ENCODE data around the gene NAXE.
"Not testable (repeated sequence)": the region's sequence is repeated elsewhere in the genome, so short reads cannot be mapped to it uniquely, and the experiment has no call there.

Gene NAXE

GRCh38 chr1:156594190-156594589 is 2.6 kb downstream of the NAXE start:
- DNase-seq: no peak

DNA sequence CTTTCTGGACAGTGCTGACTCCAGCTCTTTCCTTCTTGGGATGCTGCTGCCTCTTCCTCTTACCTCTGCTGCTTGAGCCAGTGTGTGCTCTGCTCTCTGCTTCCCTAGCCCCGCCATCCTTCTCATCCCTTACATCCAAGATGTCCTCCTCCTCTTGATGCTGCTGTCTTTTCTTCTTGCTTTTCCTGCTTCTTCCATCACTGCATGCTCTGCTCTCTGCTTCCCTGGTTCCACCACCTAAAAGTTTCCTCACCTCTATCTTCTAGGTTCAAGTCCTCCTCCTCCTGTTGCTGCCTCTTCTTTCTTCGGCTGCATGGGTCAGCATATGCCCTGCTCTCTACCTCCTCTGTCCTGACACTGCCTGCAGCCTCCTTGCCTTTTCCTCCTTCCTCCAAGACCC is 3.4 kb downstream of the NAXE start:
- no peak for DNase-seq

- DNase-seq: no peak
Observed at GRCh38 chr1:156596426-156596825, 4.8 kb downstream of the NAXE start.

DNA sequence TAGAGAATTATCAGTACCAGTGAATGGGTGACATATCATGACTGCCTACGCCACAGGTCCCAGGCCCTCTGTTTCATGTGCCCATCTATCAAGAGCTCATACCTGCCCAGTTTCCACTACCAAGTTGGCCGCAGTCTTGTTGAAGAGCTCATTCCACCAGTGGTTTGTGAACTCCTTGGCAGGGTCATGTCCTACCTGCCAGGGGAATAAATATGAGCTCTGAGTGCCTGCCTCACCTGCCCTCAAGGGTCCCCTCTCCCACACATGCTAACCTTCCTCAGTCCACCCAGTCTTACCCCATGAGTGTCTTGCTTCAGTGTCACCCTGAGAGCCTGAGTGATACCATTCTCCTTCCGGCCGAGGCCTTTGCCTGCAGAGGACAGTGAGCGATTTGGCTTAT is 6.5 kb downstream of the NAXE start:
- DNase-seq: no peak

- no peak for DNase-seq
Observed at GRCh38 chr1:156598731-156599432, 7.3 kb downstream of the NAXE start.

- peak; percentile 87 for DNase-seq
Observed at GRCh38 chr1:156599811-156600210, 8.2 kb downstream of the NAXE start.

DNA sequence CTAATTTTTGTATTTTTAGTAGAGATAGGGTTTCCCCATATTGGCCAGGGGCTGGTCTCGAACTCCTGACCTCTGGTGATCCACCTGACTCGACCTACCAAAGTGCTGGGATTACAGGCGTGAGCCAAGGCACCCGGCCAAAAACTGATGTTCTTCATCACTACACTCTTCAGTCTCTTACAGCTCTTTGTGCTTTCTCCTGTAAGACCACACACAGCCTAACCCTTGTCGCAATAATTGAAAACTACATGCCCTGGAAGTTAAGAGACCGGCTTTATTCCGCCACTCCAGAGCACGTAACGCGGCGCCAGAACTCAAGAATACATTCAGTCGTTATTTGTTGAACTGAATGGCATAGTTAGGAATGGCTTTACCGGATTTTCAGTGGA is 9.2 kb downstream of the NAXE start:
- peak; percentile 61 for DNase-seq

DNA sequence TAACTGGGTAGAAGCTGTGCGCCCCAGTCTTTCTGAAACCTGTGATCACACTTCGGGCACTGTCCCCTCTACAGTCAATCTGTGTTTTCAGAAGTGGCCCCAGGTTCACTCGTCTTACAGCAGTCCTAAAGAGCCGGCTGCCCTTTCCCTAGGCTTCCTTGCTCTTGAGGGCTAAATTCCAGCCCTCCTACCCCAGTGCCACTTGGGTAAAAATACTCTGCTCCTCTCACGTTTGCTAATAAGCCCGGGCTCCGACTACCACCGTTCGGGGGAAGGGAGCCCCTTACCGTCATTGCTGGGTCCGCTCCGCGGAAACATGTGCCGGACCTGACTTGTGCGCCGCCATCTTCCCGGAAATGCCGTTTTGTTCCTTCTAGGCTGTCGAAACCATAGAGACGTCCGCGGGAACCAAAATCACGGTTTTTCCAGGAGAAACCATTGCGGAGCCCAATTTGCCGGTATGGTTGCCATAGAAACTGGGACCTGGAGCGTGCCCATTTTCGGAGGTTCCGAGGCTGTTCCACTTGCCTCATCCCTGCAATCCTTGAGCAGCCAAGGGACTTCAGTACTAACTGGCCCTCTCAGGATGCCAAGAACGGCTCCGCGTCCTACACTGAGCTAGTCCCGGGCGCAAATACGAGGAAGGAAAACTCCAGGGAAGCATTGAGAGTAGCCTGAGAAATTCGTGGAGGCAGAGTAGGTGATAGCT is 9.7 kb downstream of the NAXE start, which contains the start of gene GPATCH4:
GPATCH4 (minus strand) TSS at position 358 of the 709 bp plus-strand sequence.
- DNase-seq: peak; percentile 92

DNA sequence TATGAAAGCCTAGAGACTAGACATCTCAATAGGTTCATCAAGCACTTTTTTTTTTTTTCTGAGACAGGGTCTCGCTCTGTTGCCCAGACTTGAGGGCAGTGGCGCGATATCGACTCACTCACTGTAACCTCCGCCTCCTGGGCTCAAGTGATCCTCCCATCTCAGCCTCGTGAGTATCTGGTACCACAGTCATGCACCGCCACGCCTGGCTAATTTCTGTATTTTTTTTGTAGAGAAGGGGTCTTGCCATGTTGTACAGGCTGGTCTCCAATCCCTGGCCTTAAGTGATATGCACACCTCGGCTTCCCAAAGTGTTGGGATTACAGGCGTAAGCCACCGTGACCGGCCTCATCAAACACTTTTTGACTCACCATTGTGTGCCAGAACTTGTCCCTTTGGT is 10.3 kb downstream of the NAXE start:
- DNase-seq: no peak

DNA sequence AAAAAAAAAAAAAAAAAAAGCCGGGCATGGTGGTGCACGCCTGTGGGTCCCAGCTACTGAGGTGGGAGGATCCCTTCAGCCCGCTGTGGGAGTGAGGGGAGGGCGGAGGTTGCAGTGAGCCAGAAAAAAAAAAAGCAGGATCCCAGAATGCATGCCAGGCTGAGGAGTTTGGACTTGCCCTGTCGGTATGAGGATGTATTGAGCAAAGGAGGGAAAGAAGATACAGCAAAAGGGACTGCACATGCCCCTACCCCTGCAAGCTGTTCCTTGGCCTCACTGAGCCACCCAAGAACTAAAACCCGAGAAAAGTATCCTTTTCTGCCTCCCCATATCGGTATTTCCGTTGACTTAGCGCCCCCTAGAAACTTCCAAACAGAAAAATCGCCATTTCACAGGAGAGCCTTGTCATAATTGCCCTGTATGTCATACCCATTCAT is 11.0 kb downstream of the NAXE start:
- peak; percentile 82 for DNase-seq

- DNase-seq: not testable (repeated sequence)
Observed at GRCh38 chr1:156607344-156607743, 15.8 kb downstream of the NAXE start.

- DNase-seq: peak; percentile 92
Observed at GRCh38 chr1:156608036-156608674, 16.6 kb downstream of the NAXE start.

GRCh38 chr1:156608981-156609380 is 17.4 kb downstream of the NAXE start:
- DNase-seq: peak; percentile 69

GRCh38 chr1:156610072-156610471 is 18.5 kb downstream of the NAXE start:
- not testable (repeated sequence) for DNase-seq

DNA sequence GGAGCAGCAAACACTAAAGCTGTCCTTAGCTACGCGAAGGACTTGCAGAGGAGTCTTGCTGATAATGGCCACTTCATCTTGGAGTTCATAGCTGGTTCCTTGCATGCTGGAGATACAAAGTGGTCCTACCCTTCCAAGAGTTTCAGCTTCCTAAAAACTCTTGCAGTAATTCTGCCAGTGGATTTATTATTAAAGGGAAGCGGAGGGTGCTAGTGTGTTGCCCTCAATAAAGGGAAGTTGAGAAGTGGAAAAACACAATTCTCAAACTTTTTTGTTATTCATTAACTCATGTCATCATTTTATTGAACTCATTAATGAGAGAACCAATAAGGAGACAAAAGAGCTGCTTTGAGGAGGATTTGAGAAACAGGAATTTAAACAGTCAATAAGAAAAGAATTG is 21.1 kb downstream of the NAXE start:
- no peak for DNase-seq

DNA sequence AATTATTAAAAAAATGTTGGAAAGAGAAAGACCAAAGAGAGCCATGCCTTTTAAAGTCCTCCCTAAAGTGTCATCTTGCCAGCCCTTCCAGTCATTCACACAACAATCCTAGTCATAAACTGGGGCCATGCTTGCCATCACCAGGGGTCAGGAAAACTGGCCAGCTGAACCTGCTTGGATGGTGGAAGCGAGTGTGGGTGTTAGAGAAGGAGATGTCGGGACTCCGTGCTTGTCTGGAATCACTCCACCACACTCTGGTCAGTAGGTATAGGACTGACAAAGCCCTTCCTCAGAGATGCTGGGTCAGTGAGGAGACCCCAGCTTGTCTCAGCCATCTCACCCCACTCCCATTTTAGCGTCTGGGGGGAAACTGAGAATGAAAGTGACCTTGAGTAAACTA is 24.4 kb downstream of the NAXE start:
- no peak for DNase-seq

- peak; percentile 72 for DNase-seq
Observed at GRCh38 chr1:156616463-156616862, 24.9 kb downstream of the NAXE start.

DNA sequence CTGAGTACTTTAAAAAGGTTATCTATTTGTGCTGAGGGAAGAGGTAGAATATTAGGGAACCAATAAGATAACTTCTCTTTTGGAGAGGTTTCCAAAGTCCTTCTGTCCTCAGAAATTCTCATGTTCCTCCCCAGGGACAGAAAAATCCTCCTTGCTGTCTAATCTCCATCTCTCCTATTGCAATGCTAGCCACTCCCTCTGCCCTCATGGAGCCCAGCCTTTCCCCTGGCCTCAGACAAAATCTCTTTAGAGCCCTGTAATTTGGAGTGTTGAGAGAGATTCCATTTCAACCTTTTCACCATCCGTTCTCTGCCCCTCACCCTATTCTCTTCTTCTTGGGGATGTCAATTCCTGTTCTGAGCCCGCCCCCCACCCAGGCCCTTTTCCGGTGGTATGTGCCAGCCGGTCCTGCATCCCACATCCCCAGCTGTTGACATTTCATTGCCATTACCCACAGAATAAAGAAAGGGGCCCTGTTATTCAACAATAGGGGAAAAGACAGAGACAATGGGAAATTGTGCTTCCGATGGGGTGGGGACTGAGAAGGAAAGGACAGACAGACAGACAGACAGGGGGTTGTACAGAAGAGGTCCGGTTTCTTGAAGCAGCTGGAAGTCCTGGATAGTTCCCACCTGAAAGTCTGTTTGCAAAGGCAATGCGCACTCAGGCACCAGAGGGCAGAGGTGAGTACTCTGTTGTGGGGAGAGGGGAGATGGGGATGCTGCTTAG is 27.4 kb downstream of the NAXE start, which contains the start of gene HAPLN2:
HAPLN2 (plus strand) TSS at position 563 of the 729 bp plus-strand sequence. CDS start 4,076 bp downstream, outside the sequence.
- peak; percentile 43 for DNase-seq

- DNase-seq: no peak
Observed at GRCh38 chr1:156619582-156619955, 28.0 kb downstream of the NAXE start.

GRCh38 chr1:156622581-156623297 is 31.2 kb downstream of the NAXE start:
- DNase-seq: no peak

- peak; percentile 43 for DNase-seq
Observed at GRCh38 chr1:156623946-156624813, 32.6 kb downstream of the NAXE start.
